ENCODE measurements around the gene LMF1. TPM values are rescaled to one million over a fixed set of nuclear protein-coding genes. Genes with fewer than 3 reads are reported as not detected.

The LMF1 gene
- total RNA-seq, 2 donors from 2014 or later, result 11.9 to 12.0 TPM

- no peak for ATAC-seq
- no peak for DNase-seq
- intact Hi-C loops (cut with DNase I), result no loop called here
Observed at GRCh38 chr16:923184-923583, 47.6 kb downstream of the LMF1 start.

DNA sequence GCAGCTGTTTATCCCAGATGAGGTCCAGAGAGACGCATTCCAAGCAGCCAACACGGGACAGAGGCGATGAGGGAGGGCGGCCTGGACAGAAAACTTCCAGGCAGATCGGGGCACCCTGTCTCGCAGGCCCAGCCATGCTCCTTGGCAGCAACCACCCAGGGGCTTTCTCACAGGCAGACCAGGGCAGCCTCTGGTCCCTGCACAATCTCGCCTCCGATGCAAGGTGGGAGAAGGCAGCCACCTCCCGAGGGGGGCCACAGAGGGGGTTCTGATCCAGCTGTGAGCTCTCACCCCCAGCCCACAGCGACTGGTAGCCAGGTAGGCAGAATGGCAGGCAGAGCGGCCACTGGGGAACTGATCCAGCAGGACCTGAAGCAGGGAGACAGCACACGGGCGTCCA, 48.7 kb downstream of the LMF1 start:
- DNase-seq (no peak), ATAC-seq (no peak)
- intact Hi-C loops (cut with DNase I), result no loop called here

DNA sequence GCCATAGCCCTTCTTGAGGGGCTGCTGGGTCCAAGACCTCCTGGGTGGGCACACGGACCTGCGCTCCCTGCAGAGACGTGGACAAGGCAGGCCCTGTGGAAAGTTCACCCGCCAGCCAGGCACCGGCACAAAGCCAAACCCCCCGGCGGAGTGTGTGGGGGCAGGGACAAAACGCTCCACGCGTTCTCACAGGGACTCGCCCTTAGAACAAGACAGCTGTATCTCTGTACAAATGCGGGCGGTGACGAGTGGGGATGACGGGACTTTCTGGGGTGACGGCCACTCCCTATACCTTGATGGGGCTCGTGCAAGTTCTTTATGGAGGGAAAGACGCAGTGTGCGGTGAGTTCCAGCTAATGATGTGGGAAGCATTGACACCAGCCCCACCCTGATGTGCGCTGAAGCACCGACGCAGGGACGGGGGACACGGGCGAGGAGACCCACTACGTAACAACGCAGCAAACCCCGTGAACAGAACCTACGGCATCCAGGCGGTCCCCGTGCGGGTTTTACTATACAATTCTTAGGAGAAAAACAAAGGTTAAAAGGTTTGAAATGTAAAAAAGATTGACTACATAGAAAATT, 49.4 kb downstream of the LMF1 start:
- ATAC-seq (no peak), DNase-seq (no peak)
- intact Hi-C loops (cut with DNase I), result no loop called here

DNA sequence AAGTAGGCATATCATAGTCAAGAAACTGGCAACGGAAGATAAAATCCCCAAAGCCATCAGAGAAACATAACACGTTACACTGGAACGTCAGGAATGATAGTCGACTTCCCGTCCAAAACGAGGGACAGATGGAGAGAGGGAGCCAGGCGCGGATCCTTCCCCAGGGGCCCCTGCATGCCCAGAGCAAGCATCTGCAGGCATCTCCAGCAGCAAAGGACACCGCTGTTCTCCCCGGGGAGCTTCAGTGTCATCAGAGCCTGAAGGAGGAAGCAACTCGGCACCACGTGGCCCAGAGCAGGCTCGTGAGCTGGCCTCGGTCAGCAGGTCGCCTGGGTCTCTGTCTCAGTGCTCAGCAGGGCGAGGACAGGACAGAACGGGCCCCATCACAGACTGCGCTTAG, 50.1 kb downstream of the LMF1 start:
- peak; percentile 20 to 56 for ATAC-seq
- intact Hi-C loops (cut with DNase I), result no loop called here
- peak; percentile 40 for DNase-seq

DNA sequence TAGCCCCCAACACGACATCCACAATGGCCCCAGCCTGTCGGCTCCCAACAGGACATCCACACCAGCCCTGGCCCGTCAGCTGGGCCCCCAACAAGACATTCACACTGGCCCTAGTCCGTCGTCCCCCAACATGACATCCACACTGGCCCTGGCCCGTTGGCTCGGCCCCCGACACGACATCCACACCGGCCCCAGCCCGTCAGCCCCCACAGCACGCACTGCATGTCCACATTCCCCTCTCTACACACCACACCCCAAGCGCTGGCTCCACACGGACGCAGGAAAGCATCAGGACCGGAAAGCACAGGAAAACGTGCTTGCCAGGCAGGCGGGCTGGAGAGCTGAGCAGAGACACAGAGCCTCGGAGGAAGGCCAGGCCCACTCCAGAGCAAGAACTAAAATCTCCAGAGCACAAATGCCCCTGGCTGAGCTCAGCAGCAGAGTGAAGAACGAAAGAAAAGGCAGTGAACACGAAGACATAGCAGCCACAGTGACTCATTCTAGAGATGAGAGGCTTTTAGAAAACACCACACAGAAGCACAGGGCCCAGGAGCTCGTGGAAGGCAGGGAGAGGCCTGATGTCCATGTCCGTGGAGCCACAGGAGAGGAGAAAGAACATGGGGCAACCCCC, 50.6 kb downstream of the LMF1 start:
- intact Hi-C loops (cut with DNase I), result no loop called here
- ATAC-seq, result peak; percentile 54 to 60
- DNase-seq, result peak; percentile 58

DNA sequence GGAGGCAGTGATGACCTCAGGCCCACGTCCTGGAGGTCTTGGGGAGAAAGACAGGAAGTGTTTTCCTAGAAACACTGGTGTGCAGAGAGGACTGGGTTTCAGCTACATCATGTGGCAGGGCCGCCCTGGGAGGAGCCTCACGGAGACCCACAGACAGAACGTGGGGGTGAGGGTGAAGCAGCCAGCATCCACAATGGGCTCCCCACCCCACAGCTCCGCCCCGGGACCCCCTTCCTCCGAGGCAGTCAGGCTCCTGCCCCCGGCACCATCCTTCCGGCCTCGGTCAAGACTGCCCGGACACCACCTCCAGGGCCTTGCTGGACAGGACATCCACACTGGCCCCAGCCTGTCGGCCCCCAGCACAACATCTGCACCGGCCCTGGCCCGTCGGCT, 51.1 kb downstream of the LMF1 start:
- no peak for ATAC-seq
- DNase-seq, result no peak
- intact Hi-C loops (cut with DNase I), result no loop called here

DNA sequence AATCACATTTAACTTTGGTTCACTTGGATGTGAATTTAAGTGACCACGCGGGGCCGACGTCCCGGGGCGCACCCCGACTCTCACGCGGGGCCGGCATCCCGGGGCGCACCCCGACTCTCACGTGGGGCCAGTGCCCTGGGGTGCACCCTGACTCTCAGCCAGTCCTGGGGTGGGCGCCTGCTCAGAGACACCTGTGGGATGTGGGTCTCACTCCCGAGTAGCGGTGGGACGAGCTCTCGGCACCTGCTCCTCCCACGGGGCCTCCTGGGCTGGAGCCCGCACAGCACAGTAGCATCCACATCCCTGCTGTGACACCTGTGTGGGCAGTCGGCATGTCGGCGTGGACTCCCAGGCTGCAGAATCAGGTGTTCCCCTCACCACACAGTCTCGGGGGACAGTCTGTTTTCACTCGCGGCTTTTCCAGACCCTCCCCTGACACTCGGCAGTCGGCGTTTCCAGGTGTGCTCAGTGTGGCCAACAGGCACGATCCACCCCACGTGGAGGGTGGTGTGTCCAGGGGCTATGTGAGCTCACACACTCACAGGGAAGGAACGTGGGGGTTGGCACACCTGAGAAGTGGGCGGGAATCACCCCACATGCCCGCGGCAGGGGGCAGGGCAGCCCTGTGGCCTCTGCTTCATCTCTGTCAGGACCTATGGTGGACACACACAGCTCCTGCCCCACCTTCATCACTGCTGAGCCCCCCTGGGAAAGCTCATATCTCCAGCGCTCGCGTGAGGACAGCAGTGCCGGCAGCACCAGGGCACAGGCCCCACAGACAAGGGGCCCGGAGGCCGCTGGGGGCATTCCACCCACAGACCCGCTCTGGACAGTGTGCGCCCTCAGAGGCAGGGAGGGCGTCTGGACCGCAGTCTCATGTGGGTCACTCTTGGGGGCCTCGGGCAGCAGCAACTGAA, 51.8 kb downstream of the LMF1 start:
- DNase-seq (no peak), ATAC-seq (no peak)
- intact Hi-C loops (cut with DNase I), result no loop called here

DNA sequence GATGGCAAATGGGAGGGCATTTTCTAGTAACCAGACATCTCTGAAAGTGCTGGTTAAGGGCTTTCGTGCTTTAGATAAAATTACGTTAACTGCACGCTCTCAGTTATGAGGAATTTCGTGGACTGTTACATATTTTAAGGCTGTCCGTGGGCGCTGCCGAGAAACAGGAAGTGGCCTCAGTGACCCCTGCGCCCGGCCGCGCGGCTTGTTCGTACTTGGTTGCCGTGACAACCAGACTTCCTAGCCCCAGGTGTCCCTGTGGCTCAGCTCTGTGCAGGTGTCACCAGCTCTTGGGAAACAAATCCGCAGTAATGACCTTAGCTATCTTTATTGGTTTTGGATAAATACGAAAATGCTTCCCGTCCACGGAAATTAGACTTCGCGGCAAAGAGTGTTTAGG, 52.7 kb downstream of the LMF1 start:
- ATAC-seq (no peak), DNase-seq (no peak)
- intact Hi-C loops (cut with DNase I), result no loop called here

DNA sequence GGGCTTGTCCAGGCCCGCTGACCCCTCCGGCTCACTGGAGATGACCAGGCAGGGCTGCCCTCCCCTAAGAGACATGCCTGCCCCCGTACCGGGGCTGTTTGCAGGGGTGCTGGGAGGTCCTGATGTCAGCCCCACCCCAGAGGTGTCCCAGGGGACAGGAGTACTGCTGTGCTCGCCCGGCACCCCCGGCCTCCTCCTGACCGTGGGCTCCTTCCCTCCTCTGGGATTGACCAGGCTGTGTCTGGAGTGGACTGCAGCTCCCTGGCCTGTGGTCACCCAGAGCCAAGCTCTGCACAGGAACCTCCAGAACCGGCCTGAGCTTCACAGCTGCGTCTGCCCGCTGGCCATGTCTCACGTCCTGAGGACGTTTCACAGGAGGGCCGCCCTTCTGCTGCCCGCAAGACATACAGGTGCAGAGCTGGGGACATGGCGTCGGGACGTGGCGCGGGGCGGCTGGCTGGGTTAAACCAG, 53.2 kb downstream of the LMF1 start:
- ATAC-seq (no peak), DNase-seq (peak; percentile 13)
- intact Hi-C loops (cut with DNase I), result no loop called here

GRCh38 chr16:916035-916799, 54.6 kb downstream of the LMF1 start:
- ATAC-seq (no peak), DNase-seq (no peak)
- intact Hi-C loops (cut with DNase I), result no loop called here

- DNase-seq (no peak), ATAC-seq (no peak)
- intact Hi-C loops (cut with DNase I), result no loop called here
Observed at GRCh38 chr16:915546-915945, 55.2 kb downstream of the LMF1 start.

DNA sequence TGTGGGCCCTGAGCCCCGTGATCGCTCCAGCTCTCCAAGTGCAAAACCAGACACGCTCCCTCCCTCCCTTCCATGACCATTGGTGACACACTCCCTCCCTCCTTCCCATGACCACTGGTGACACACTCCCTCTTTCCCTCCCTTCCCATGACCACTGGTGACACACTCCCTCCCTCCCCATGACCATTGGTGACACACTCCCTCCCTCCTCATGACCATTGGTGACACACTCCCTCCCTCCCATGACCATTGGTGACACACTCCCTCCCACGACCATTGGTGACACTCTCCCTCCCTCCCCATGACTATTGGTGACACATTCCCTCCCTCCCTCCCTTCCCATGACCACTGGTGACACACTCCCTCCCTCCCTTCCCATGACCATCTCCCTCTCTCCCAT, 56.3 kb downstream of the LMF1 start:
- ATAC-seq (peak in 1 of 2 donors; percentile 18), DNase-seq (no peak)

GRCh38 chr16:913817-914439, 56.9 kb downstream of the LMF1 start:
- DNase-seq, result no peak
- intact Hi-C loops (cut with DNase I), result no loop called here
- no peak for ATAC-seq

More for the DNA sequence above, 56.3 kb downstream of the LMF1 start:
- intact Hi-C loops (cut with DNase I), result no loop called here

- no peak for ATAC-seq
- intact Hi-C loops (cut with DNase I), result no loop called here
- no peak for DNase-seq
Observed at GRCh38 chr16:912684-913613, 57.8 kb downstream of the LMF1 start.

DNA sequence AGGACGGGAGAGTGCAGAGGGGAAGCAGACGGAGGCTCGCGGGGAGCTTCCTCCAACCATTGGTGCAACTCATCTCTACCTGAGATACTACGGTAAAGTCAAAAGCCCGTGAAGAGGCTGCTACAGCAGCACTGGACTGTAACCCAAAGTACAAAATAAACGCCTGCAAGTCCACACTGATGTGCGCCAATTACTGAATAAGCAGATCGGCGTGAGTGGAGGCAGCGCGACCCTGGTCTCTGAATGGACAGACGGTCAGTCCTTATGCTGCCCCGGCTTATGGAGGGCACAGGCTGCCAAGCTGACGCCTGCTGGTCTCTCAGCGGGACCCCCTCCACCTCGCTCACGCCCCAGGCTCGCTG, 58.5 kb downstream of the LMF1 start:
- ATAC-seq, result no peak
- DNase-seq, result no peak
- intact Hi-C loops (cut with DNase I), result no loop called here

DNA sequence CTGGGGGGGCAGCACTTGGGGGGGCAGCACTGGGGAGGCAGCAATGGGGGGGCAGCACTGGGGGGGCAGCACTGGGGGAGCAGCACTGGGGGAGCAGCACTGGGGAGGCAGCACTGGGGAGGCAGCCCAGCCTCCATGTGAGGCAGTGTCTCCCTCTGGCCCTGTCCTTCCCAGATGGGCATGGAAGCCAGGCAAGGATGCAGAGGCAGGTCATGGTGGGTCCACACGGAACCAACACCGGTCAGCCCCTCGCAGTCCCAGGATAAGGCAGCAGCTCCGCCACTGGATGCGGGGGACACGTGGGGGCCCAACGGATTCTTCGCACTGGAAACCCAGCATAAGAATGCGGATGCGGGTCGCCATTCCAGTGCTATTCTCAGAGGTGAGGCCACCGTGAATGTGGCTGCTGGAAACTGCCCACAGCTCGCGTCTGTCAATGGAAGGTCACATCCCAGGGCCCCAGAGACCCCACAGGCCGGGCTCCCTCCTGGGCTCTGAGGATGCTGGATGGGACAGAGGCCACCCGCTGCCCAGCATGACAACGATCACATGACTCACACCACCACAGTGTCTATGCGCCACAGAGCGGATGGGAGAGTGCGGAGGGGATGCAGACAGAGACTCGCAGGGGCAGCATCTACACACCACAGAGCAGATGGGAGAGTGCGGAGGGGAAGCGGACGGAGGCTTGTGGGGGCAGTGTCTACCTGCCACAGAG, 59.0 kb downstream of the LMF1 start:
- intact Hi-C loops (cut with DNase I), result no loop called here
- DNase-seq, result no peak
- ATAC-seq, result no peak

DNA sequence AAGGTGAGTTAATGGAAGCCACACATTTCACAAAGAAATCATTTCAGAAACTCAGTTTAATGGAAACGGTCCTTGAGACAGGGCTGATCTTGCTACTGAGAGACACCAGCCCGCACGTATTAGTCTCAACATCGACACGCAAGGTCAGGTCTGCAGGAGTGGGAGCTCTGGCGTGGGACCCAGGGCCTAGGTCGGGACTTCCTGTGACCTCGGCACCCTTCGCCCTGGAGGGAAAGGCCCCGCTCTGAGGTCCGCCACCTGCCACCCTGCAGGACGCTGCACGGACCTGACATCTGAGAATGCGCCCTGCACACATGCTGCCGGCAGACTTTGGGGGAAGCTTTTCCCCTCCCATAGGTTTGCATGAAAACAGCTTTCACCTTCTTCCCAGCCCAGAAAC, 59.7 kb downstream of the LMF1 start:
- DNase-seq, result no peak
- ATAC-seq, result no peak
- intact Hi-C loops (cut with DNase I), result no loop called here

GRCh38 chr16:910181-910580, 60.6 kb downstream of the LMF1 start:
- no peak for DNase-seq
- ATAC-seq, result no peak
- intact Hi-C loops (cut with DNase I), result no loop called here

All from left cardiac atrium (tissue), 4 donors.